ENCODE measurements around the gene CNFN.

CNFN gene

DNA sequence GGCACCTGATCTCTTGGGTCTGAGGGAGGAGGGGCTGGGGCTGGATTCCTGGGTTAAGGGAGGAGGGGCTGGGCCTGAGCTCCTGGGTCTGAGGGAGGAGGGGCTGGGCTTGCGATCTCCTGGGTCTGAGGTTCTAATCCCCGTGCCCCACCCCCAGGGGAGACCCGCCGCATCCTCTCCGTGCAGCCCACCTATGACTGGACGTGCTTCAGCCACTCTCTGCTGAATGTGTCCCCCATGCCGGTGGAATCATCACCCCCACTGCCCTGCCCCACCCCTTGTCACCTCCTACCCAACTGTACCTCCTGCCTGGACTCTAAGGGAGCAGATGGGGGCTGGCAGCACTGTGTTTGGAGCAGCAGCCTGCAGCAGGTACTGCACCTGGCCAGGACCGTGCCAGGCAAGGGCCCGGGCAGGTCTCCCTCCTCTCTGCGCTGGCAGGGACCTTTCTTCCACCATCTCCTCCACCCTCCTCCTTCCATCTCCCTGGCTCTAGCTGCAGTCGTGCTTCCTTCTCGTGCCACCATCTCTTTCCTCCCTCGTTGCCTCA is 27.1 kb downstream of the CNFN start:
- in situ Hi-C loops (cut with HindIII; ENCODE audit: low sequenced_read_pairs), result no loop called here
- no peak overlapping the region for H3K4me3 ChIP-seq (ENCODE audit: low read depth, low read length)
- no peak for DNase-seq (ENCODE audit: low read depth, low spot score)
- TF ChIP-seq, protein P1, sequence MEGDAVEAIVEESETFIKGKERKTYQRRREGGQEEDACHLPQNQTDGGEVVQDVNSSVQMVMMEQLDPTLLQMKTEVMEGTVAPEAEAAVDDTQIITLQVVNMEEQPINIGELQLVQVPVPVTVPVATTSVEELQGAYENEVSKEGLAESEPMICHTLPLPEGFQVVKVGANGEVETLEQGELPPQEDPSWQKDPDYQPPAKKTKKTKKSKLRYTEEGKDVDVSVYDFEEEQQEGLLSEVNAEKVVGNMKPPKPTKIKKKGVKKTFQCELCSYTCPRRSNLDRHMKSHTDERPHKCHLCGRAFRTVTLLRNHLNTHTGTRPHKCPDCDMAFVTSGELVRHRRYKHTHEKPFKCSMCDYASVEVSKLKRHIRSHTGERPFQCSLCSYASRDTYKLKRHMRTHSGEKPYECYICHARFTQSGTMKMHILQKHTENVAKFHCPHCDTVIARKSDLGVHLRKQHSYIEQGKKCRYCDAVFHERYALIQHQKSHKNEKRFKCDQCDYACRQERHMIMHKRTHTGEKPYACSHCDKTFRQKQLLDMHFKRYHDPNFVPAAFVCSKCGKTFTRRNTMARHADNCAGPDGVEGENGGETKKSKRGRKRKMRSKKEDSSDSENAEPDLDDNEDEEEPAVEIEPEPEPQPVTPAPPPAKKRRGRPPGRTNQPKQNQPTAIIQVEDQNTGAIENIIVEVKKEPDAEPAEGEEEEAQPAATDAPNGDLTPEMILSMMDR (IDR thresholded peaks at IDR 0.05; ENCODE audit: low read depth, low read length), result no peak

- DNase-seq (ENCODE audit: low read depth, low spot score), result no peak
- TF ChIP-seq, protein P1 (IDR thresholded peaks at IDR 0.05; ENCODE audit: low read depth, low read length), result no peak
- H3K4me3 ChIP-seq (ENCODE audit: low read depth, low read length), result no peak overlapping the region
- in situ Hi-C loops (cut with HindIII; ENCODE audit: low sequenced_read_pairs), result no loop called here
Observed at GRCh38 chr19:42362342-42362741, 27.8 kb downstream of the CNFN start.

GRCh38 chr19:42361545-42361910 is 28.6 kb downstream of the CNFN start:
- DNase-seq (ENCODE audit: low read depth, low spot score), result no peak
- TF ChIP-seq, protein P1 (IDR thresholded peaks at IDR 0.05; ENCODE audit: low read depth, low read length), result no peak
- H3K4me3 ChIP-seq (ENCODE audit: low read depth, low read length), result no peak overlapping the region
- in situ Hi-C loops (cut with HindIII; ENCODE audit: low sequenced_read_pairs), result no loop called here

DNA sequence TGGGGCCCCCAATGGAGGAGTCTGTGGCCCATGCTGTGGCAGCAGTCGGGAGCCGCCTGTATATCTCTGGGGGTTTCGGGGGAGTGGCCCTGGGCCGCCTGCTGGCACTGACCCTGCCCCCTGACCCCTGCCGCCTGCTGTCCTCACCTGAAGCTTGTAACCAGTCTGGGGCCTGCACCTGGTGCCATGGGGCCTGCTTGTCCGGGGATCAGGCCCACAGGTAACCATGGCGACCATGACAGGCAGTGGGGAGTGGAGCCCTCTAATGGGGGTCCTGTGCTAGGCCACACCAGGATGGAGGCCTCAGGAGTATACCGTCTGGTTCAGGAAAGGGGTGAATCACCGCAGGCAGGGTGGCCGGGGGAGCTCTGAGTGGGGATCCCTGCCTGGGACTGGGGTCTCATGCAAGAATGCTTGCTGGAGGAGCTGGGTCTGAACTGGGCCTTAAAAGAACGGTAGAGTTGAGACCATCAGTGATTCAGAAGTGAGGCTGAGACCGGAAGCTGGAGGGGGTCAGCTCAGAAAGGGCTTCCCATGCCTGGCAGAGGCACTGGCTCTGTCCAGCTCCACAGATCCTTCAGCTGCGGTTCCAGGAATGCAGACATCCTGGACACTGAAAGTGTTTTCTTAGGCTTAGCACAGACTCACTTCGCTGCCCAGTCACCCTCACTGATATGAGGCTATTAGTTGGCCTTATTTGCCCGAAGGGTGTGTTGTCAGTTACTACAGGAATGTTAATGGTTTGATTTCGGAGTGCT is 29.1 kb downstream of the CNFN start:
- no peak for DNase-seq (ENCODE audit: low read depth, low spot score)
- no peak overlapping the region for H3K4me3 ChIP-seq (ENCODE audit: low read depth, low read length)
- TF ChIP-seq, protein P1 (IDR thresholded peaks at IDR 0.05; ENCODE audit: low read depth, low read length), result no peak
- in situ Hi-C loops (cut with HindIII; ENCODE audit: low sequenced_read_pairs), result no loop called here

DNA sequence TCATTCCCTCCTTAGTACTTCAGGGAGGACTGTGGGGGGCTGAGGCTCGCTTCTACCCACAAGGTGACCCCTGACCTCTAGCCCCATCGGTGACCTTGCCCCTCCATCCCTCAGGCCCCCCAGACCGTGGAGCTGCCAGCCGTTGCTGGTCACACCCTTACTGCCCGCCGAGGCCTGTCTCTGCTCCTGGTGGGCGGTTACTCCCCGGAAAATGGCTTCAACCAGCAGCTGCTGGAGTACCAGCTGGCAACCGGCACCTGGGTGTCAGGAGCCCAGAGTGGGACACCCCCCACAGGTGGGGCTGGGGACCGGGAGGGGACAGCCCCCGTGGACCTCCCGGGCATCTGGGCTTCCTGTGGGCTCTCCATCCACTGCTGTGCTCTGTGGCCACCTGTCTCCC is 32.8 kb downstream of the CNFN start:
- no peak overlapping the region for H3K4me3 ChIP-seq (ENCODE audit: low read depth, low read length)
- no peak for DNase-seq (ENCODE audit: low read depth, low spot score)
- TF ChIP-seq, protein P1 (IDR thresholded peaks at IDR 0.05; ENCODE audit: low read depth, low read length), result no peak
- in situ Hi-C loops (cut with HindIII; ENCODE audit: low sequenced_read_pairs), result no loop called here

GRCh38 chr19:42356686-42357085 is 33.4 kb downstream of the CNFN start:
- in situ Hi-C loops (cut with HindIII; ENCODE audit: low sequenced_read_pairs), result no loop called here
- H3K4me3 ChIP-seq (ENCODE audit: low read depth, low read length), result no peak overlapping the region
- TF ChIP-seq, protein P1 (IDR thresholded peaks at IDR 0.05; ENCODE audit: low read depth, low read length), result no peak
- DNase-seq (ENCODE audit: low read depth, low spot score), result no peak
